HTR-8/SVneo (cell line): ENCODE data around the gene XPO1.

ENCODE experiments used
- DNase-seq: peaks from one replicate; pipeline ENCODE4 v3.0.0; 2011; ENCODE audit warnings: low spot score, mixed read lengths; ENCODE audit not compliant: insufficient read length
- FAIRE-seq: peaks from 2 replicates; lab custom pipeline; 2011; peaks lifted over from hg19 to GRCh38; lab: Jason Lieb, UNC

XPO1 gene

GRCh38 chr2:61437170-61437569 lies 101.0 kb downstream of the XPO1 start:
- DNase-seq = no peak

GRCh38 chr2:61436092-61436491 lies 102.1 kb downstream of the XPO1 start:
- FAIRE-seq = no peak

More at GRCh38 chr2:61437170-61437569, 101.0 kb downstream of the XPO1 start:
- no peak for FAIRE-seq

GRCh38 chr2:61435291-61435690 lies 102.9 kb downstream of the XPO1 start:
- no peak for FAIRE-seq

More at GRCh38 chr2:61436092-61436491, 102.1 kb downstream of the XPO1 start:
- DNase-seq = no peak

GRCh38 chr2:61434314-61434713 lies 103.8 kb downstream of the XPO1 start:
- DNase-seq = no peak
- no peak for FAIRE-seq

More at GRCh38 chr2:61435291-61435690, 102.9 kb downstream of the XPO1 start:
- no peak for DNase-seq

GRCh38 chr2:61433606-61434005 lies 104.5 kb downstream of the XPO1 start:
- DNase-seq = no peak
- no peak for FAIRE-seq

- FAIRE-seq (peak; percentile 42), DNase-seq (no peak)
Measured at GRCh38 chr2:61432990-61433389, 105.2 kb downstream of the XPO1 start.

- DNase-seq = no peak
- FAIRE-seq = no peak
Measured at GRCh38 chr2:61431345-61431744, 106.8 kb downstream of the XPO1 start.
